Measurements from ENCODE around the gene LRRN3. TPM values are rescaled to one million over a fixed set of nuclear protein-coding genes. Genes with fewer than 3 reads are reported as not detected.
"Not testable (repeated sequence)": the region's sequence is repeated elsewhere in the genome, so short reads cannot be mapped to it uniquely, and the experiment has no call there.

LRRN3 gene
- polyA plus RNA-seq (ENCODE audit: insufficient read length in 4 of 4) = 1 to 10 TPM; 3.5 to 6.8 (median 5.3) TPM

GRCh38 chr7:111090846-111091245 is at the start of gene LRRN3:
Gene LRRN3, plus strand, starts transcription at chr7:111091127. Its CDS starts 31,646 bp downstream, at chr7:111122773.
- peak in 1 of 4 donors; percentile 27 for DNase-seq (ENCODE audit: low read depth in 4 of 4, low spot score in 2 of 4)

DNA sequence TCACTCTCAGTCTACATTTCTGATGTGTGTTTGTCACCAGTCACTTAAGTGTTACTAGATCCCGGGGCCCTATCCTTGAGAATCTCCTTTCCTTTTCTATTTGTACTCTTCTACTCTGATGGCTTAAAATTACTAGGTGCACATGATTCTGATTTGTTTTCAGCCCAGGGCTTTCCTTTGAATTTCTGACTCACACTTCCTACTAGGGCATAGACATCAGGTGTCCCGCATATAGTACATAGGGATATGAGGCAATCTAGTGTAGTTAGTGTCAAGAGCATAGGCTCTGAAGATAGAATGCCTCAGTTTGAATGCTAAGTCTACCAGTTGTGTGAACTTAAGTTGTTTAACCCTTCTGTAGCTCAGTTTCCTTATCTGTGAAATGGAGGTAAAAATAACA is 49.4 kb upstream of the LRRN3 start:
- no peak for DNase-seq (ENCODE audit: low read depth in 4 of 4, low spot score in 2 of 4)

GRCh38 chr7:111042842-111043241 is 48.1 kb upstream of the LRRN3 start:
- DNase-seq (ENCODE audit: low read depth in 4 of 4, low spot score in 2 of 4) = no peak

GRCh38 chr7:111043561-111043960 is 47.4 kb upstream of the LRRN3 start:
- no peak for DNase-seq (ENCODE audit: low read depth in 4 of 4, low spot score in 2 of 4)

DNA sequence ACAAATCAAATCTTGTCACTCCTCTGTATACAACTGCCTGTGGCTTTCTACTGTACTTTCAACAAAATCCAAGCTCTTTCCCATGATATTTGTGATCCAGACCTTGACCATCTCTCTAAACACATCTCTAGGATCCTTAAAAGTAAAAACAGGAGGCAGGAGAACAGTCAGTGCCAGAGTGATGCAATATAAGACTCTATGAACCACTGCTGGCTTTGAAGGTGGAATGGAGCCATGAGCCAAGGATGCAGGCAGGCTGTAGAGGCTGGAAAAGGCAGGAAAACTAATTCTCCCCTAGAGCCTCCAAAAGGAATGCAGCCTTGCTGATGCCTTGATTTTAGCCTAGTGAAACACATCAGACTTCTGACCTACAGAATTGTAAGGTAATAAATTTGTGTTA is 45.5 kb upstream of the LRRN3 start:
- no peak for DNase-seq (ENCODE audit: low read depth in 4 of 4, low spot score in 2 of 4)

DNA sequence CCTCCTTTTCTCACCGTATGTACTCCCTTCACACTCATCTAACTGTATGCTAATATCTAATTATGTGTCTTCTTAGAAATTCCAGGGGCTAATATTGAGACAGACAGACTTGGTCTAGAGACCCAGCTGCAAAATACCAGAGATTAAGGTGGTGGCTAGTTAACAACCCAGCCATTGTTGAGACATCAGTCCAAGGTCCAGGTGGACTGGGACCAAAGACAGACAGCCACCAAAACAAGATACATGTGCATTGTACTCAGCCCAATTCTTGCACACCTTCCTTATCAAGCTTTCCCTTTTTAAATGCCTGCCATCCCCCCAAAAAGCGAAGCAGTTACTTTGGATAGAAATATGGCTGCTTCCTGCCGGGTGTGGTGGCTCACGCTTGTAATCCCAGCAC is 43.3 kb upstream of the LRRN3 start:
- no peak for DNase-seq (ENCODE audit: low read depth in 4 of 4, low spot score in 2 of 4)

- DNase-seq (ENCODE audit: low read depth in 4 of 4, low spot score in 2 of 4) = no peak
Measured at GRCh38 chr7:111049971-111050680, 40.8 kb upstream of the LRRN3 start.

GRCh38 chr7:111050875-111051416 is 40.0 kb upstream of the LRRN3 start:
- DNase-seq (ENCODE audit: low read depth in 4 of 4, low spot score in 2 of 4) = no peak

- no peak for DNase-seq (ENCODE audit: low read depth in 4 of 4, low spot score in 2 of 4)
Measured at GRCh38 chr7:111051832-111052231, 39.1 kb upstream of the LRRN3 start.

GRCh38 chr7:111053035-111053434 is 37.9 kb upstream of the LRRN3 start:
- DNase-seq (ENCODE audit: low read depth in 4 of 4, low spot score in 2 of 4) = no peak

DNA sequence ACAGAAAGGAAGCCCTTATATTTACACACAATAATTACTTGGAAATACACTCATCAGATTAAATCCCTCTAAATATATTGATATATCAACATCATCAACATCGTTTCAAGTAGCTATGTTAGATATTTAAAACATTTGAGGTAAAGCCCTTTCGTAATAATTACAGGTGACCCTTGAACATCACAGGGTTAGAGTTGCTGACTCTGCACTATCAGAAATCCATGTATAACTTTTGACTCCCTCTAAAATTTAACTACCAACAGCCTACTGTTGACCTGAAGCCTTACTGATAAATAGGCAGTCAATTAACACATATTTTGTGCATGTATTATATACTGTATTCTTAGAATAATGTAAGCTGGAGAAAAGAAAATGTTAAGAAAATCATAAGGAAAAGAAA is 34.6 kb upstream of the LRRN3 start:
- DNase-seq (ENCODE audit: low read depth in 4 of 4, low spot score in 2 of 4) = no peak

- DNase-seq (ENCODE audit: low read depth in 4 of 4, low spot score in 2 of 4) = no peak
Measured at GRCh38 chr7:111057066-111057465, 33.9 kb upstream of the LRRN3 start.

DNA sequence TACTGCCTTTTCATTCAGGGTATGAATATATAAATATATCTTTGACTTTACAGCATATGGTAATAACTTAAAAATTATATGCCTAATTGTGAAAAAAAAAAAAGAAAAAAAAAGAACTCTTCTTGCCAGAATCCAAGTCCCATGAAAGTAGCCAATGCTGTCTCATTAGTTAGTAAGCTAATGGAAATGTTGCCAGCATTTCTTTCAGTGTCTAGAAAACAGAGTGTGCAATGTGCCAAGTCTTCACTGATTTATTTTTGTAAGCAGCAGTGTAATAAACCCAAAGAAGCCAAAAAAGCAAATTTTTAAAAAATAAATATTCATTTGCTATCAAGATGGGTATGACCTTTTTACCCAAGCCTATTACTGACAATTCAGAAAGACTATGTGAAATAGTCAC is 31.1 kb upstream of the LRRN3 start:
- DNase-seq (ENCODE audit: low read depth in 4 of 4, low spot score in 2 of 4) = no peak

- no peak for DNase-seq (ENCODE audit: low read depth in 4 of 4, low spot score in 2 of 4)
Measured at GRCh38 chr7:111063166-111063565, 27.8 kb upstream of the LRRN3 start.

DNA sequence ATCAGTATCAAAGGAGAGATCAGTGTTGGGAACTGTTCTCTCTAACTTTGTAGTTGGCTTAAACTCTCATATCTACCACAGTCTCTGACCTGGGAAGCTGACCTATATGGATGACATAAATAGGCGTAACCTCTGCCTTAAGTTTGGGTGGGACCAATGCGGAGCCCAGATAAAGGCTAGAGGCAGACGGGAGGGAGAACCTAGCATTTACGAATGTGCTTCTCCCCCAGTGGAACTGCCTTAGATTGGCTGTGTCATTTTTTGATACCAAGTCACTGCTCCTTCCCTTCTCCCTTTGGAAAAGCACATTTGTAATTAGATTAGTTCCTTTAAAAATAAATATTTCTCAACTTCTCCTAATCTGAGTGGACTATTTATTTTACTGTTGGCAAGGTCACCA is 23.7 kb upstream of the LRRN3 start:
- no peak for DNase-seq (ENCODE audit: low read depth in 4 of 4, low spot score in 2 of 4)

GRCh38 chr7:111067682-111068081 is 23.2 kb upstream of the LRRN3 start:
- DNase-seq (ENCODE audit: low read depth in 4 of 4, low spot score in 2 of 4) = no peak

DNA sequence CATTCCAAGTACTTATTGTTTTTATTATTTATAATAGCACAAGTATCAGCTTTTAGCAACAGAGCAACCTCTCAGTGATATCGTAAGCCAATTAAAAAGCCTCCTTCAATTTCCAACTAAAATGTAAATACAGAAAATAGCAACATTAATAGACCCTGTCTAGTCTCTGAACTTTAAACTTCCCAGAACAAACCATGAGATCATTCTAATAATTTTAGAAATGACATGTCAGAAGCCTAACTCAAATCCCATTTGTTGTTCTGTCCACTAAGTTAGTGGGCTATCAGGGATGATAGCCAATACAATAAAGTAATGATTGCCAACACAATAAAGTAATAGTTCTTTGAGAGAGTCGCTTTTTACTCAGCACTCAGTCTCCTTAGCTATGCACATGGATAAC is 22.3 kb upstream of the LRRN3 start:
- DNase-seq (ENCODE audit: low read depth in 4 of 4, low spot score in 2 of 4) = no peak

DNA sequence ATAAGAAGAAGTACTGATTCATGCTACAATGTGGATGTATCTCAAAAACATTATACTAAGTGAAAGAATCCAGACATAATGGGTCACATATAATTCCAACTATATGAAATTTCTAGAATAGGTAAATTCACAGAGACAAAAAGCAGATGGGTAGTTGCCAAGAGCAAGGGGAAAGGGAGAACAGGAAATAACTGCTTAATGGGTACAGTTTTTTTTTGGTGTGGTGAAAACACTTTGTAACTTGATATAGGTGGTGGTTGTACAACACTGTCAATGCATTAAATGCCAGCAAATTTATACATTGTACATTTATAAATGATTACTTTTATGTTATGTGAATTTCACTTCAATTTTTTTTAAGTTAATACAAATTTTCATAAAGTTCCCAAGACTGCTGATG is 19.4 kb upstream of the LRRN3 start:
- no peak for DNase-seq (ENCODE audit: low read depth in 4 of 4, low spot score in 2 of 4)

GRCh38 chr7:111072658-111073057 is 18.3 kb upstream of the LRRN3 start:
- not testable (repeated sequence) for DNase-seq (ENCODE audit: low read depth in 4 of 4, low spot score in 2 of 4)

GRCh38 chr7:111074071-111074747 is 16.7 kb upstream of the LRRN3 start:
- DNase-seq (ENCODE audit: low read depth in 4 of 4, low spot score in 2 of 4) = no peak

DNA sequence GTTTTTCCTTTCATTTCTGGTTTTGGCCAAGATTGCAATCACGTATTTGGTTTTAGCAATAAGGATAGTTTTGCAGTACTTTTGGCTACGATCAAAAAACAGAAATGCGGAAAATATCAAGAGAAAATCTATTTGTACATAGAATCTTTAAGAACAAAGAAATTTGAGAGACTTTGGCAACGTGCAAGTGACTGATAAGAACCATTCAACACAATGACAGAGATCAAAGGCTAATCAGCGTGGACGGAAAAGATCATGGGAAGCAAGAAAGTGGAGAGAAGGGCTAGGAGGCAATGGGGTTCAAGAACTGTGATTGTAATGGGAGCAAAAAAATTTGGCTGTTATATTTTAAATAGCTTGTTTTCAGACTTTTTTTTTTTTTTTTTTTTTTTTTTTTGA is 16.2 kb upstream of the LRRN3 start:
- no peak for DNase-seq (ENCODE audit: low read depth in 4 of 4, low spot score in 2 of 4)

DNA sequence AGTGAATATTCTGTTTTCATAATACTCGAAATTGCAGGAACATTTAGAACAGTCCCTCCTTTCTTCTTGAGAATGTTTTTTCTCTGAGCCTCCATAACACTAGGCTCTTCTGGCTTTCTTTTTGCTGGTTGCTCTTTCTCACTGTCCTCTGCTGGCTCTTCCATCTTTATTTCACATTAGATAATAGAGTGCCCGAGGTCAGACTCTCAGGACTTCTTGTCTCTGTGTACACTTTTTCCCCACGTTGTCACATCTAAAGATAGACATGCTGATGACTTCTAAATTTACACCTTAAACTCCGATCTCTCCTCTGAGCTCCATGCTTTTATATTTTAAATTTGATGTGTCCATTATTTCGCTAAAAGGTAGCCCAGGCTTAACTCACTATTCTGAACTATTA is 15.4 kb upstream of the LRRN3 start:
- DNase-seq (ENCODE audit: low read depth in 4 of 4, low spot score in 2 of 4) = no peak
